GM18505 (cell line): ENCODE data around the gene FAM236B.
"Not testable (repeated sequence)": the region's sequence is repeated elsewhere in the genome, so short reads cannot be mapped to it uniquely, and the experiment has no call there.

Experiments used
- ATAC-seq: cut with Tn5 transposase; IDR thresholded peaks from one replicate; pipeline ENCODE4 v1.9.1; 2021; ENCODE audit not compliant: unreplicated experiment
- POLR2A ChIP-seq: IDR thresholded peaks from 4 replicates; pipeline ENCODE4 v1.6.1; 2011; ENCODE audit warnings: borderline replicate concordance; ENCODE audit not compliant: insufficient read depth, insufficient read length; ENCODE audit errors: extremely low read depth

FAM236B gene

DNA sequence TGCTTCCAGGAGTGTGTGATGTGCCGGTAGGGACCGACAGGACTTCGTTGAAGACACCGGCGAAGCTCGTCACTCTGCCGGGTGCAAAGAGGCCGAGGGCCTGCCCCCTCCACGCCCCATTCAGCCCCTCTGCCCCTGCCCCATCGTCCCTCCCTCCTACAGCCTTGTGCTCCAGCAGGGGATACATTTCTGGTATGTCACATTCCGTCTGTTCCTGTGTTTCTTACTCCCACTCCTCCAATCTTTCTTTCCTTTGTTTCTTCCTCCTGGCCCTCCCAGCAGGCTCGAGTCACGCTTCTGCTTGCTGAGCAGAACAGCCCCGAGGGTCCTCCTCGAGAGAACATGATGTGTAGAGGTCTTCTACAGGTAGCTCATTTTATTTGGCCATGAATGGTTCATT, at the start of gene FAM236B:
Gene FAM236B (minus strand): TSS at position 101 of the 400 bp plus-strand sequence. CDS start 100 bp downstream, at position 1.
- not testable (repeated sequence) for ATAC-seq

DNA sequence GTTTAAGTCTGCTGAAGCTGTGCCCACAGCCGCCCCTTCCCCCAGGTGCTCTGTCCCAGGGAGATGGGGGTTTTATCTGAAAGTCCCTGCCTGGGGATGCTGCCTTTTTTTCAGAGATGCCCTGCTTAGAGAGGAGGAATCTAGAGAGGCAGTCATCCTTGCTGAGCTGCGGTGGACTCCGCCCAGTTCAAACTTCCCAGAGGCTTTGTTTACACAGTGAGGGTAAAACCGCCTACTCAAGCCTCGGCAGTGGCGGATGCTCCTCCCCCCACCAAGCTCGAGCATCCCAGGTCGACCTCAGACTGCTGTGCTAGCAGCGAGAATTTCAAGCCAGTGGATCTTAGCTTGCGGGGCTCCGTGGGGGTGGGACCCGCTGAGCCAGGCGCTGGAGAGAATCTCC, 48.2 kb upstream of the FAM236B start:
- ATAC-seq: not testable (repeated sequence)

GRCh38 chrX:72808110-72808509, 25.6 kb upstream of the FAM236B start, which contains the start of gene FAM236D:
TSS of gene FAM236D (minus strand) at chrX:72808210. CDS start at chrX:72808110, 100 bp downstream.
- ATAC-seq: not testable (repeated sequence)

DNA sequence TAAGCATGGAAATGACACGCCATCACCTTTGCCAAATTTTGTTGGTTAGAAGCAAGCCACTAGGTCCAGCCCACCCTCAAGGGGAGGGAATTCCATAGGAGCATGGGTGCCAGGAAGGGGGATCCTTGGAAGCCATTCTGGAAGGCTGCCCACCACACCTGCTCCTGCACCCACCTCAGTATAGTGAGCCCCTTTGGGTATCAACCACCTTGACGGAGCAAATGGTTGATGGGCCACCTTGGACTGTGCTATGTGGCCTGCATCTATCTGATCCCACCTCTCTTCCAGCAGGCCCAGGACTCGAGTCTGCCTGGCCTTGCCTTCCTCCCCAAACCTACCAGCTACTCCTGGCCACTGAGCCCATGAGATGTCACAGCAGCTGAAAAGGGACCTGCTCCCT, 7.9 kb upstream of the FAM236B start:
- ATAC-seq: not testable (repeated sequence)

DNA sequence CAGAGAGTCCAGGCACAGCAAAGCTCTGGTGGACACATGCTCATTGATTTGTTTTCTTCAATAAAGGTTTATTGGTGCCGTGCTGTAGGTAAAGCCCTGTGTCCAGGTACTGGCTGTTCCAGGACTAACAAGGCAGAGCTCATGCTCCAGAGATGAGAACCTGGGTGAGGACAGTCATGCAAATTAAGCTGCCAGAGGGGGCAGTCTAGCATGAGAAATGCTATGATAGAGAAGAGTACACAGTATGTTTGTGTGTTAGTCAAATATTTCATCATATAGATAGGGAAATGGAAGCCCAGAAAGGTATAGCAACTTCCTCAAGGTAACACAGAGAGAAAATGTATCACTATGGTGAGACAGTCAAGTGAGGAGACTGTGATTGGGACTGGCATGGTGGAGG, 5.7 kb upstream of the FAM236B start:
- ATAC-seq: not testable (repeated sequence)

DNA sequence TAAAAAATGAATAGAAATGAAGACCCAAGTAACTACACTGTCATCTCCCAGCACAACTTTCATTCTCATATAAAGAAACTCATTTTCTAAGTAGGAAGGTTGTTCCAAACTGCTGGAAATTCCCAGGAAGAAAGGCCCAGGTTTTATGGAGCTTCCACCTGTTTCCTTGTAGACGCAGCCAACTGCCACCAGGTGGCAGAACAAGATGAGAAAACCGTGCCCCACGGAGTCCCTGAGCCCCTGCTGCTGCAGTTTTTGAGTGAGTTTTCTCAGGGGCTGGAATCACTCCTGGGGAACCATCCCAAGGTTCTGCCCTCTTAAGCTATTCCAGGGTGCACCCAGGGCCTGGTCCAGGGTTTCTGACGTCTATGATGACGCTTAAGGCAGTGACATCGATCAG, 1.5 kb upstream of the FAM236B start:
- peak; percentile 53 for ATAC-seq

GRCh38 chrX:72783365-72783936, 991 bp upstream of the FAM236B start:
- ATAC-seq: not testable (repeated sequence)

DNA sequence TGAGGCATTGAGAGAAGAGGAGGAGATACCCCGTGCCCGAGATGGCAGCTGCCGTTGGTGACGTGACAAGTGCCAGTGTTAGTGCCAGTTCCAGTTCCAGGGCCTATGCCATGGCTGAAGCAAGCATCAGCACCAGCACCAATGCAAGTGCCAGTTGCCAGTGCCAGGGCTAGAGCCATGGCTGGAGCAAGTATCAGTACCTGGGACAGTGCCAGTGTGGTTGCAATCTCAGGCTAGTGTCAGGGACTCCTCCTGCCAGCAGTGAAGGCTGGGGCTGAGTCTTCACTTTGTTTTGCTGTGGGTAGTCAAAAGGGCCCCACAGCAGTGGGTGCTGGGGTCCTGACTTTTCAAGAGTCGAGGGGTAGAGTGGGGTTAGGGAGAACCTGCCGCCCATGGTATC, 4.3 kb downstream of the FAM236B start:
- ATAC-seq: not testable (repeated sequence)

- ATAC-seq: peak; percentile 76
Measured at GRCh38 chrX:72777467-72777790, 5.0 kb downstream of the FAM236B start.

DNA sequence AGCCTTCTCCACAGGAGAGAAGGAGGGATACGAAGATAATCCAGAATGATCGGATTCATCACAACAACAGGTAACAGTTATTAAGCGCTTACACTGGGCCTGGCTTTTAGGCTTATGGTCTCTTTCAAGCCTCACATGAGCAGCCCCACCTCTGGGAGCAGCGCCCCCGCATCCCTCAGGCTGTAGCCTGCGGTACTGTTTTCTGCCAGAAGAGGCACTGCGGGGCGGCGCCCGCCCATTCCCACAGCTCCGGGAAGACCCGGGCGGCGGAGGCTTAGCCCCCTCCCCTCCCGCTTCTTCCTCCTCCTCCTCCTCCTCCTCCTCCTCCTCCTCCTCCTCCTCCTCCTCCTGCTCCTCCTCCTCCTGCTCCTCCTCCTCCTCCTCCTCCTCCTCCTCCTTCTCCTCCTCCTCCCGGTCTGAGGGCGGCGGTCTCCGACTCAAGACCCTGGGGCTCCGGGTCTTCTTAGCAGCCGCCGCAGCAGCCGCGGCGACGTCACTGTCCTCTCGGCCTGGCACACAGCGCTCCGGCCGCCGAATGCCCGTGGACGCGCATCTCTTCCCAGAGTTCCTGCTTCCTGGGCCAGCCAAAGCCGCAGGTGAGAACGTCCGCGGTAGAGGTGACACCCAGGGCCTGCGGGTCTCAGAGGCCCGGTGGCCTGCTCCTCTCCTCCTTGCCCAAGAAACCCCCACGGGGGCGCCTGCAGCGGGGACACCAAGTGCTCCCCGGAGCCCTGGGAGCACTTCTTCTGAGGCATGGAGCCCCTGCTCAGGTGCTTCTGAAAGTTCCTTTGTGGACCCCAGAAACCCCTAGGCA, 5.6 kb downstream of the FAM236B start, which contains the start of gene DMRTC1B:
Gene DMRTC1B (plus strand): TSS at position 238 of the 814 bp plus-strand sequence. CDS start 68,246 bp downstream, outside the sequence.
- peak; percentile 83 for ATAC-seq

GRCh38 chrX:72760454-72760853, 22.0 kb downstream of the FAM236B start:
- ATAC-seq: not testable (repeated sequence)

DNA sequence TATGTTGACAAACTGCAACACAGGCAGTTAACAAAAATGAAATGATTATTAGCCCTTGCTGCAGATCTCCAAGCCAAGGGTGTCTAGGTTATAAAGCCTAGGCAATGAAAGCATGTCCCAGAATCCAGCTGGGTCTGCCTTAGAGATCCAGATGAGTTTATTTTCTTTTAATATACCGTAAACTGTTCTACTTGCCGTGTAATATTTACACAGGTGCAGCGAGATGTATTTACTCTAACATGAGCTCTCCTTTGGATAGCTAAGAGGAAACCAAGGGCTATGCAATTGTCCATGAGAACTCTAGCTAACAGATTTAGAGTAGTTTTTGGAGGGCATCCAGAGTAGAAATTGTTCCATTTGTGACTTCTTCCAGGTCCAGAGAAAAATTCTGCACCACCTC, 33.9 kb downstream of the FAM236B start:
- not testable (repeated sequence) for ATAC-seq

GRCh38 chrX:72745546-72745945, 36.9 kb downstream of the FAM236B start:
- ATAC-seq: not testable (repeated sequence)

- TF ChIP-seq POLR2A: no peak
- ATAC-seq: no peak
Measured at GRCh38 chrX:72735561-72735960, 46.9 kb downstream of the FAM236B start.

GRCh38 chrX:72733636-72734035, 48.8 kb downstream of the FAM236B start:
- ATAC-seq: not testable (repeated sequence)
